Panc1 (cell line): ENCODE data around the gene YJU2.

Source experiments
- CTCF ChIP-seq: fragments of 450-650 bp; IDR thresholded peaks from 2 replicates; pipeline ENCODE4 v1.5.1; 2017; ENCODE audit warnings: mild to moderate bottlenecking
- REST ChIP-seq, 2 experiments: IDR thresholded peaks; 2 replicates each; pipeline ENCODE4 v1.6.1; 2011 to 2012; ENCODE audit warnings: low read depth in 2 of 2, control low read depth in 1 of 2, low read length in 1 of 2, mild to moderate bottlenecking in 1 of 2, moderate library complexity in 1 of 2; ENCODE audit not compliant: insufficient read depth in 1 of 2
- SIN3A ChIP-seq: IDR thresholded peaks from 2 replicates; pipeline ENCODE4 v1.6.1; 2012; ENCODE audit warnings: low read depth, mild to moderate bottlenecking, low read length, moderate library complexity, borderline replicate concordance; ENCODE audit not compliant: insufficient read depth

- TF ChIP-seq SIN3A: no peak
- TF ChIP-seq CTCF: no peak
- no peak for TF ChIP-seq REST (IDR thresholded peaks at IDR 0.05; ENCODE audit: insufficient read depth in 1 of 2, low read depth in 2 of 2, low read length in 1 of 2)
Measured at GRCh38 chr19:4305659-4306058, 58.8 kb downstream of the YJU2 start.
